Ishikawa (cell line): ENCODE results near the gene CALR.

Source experiments
- CEBPB ChIP-seq: IDR thresholded peaks from 2 replicates; pipeline ENCODE4 v1.6.1; 2012
- CREB1 ChIP-seq: IDR thresholded peaks from 2 replicates; pipeline ENCODE4 v1.6.1; 2012; ENCODE audit warnings: low read depth
- EGR1 ChIP-seq: IDR thresholded peaks from 2 replicates; pipeline ENCODE4 v1.6.1; 2012
- EP300 ChIP-seq: IDR thresholded peaks from 2 replicates; pipeline ENCODE4 v1.6.1; 2012; ENCODE audit warnings: borderline replicate concordance
- FOXM1 ChIP-seq: IDR thresholded peaks from 2 replicates; pipeline ENCODE4 v1.6.1; 2012; ENCODE audit warnings: low read depth, borderline replicate concordance
- MAX ChIP-seq: IDR thresholded peaks from 2 replicates; pipeline ENCODE4 v1.6.1; 2012
- NFIC ChIP-seq: IDR thresholded peaks from 2 replicates; pipeline ENCODE4 v1.6.1; 2012
- RAD21 ChIP-seq: IDR thresholded peaks from 2 replicates; pipeline ENCODE4 v1.6.1; 2012; ENCODE audit warnings: low read depth
- REST ChIP-seq: IDR thresholded peaks from 2 replicates; pipeline ENCODE4 v1.6.1; 2012; ENCODE audit warnings: low read depth, mild to moderate bottlenecking
- TAF1 ChIP-seq: IDR thresholded peaks from 2 replicates; pipeline ENCODE4 v1.6.1; 2012; ENCODE audit warnings: low read depth, mild to moderate bottlenecking
- TCF12 ChIP-seq: IDR thresholded peaks from 2 replicates; pipeline ENCODE4 v1.6.1; 2012; ENCODE audit warnings: low read depth
- TEAD4 ChIP-seq: IDR thresholded peaks from 2 replicates; pipeline ENCODE4 v1.6.1; 2012
- USF1 ChIP-seq: IDR thresholded peaks from 2 replicates; pipeline ENCODE4 v1.6.1; 2012
- YY1 ChIP-seq: IDR thresholded peaks from 2 replicates; pipeline ENCODE4 v1.6.1; 2012; ENCODE audit warnings: low read depth
- ZBTB7A ChIP-seq: IDR thresholded peaks from 2 replicates; pipeline ENCODE4 v1.6.1; 2012; ENCODE audit warnings: low read depth

CALR gene

GRCh38 chr19:12936582-12936981, 1.8 kb upstream of the CALR start:
- TF ChIP-seq RAD21 (no peak), YY1 (no peak), USF1 (no peak), ZBTB7A (no peak)

GRCh38 chr19:12937093-12937926, 1.1 kb upstream of the CALR start:
- TF ChIP-seq USF1: peak; percentile 74
- TF ChIP-seq NFIC: no peak
- TF ChIP-seq CREB1: no peak

GRCh38 chr19:12938779-12939601, 581 bp downstream of the CALR start:
- no peak for TF ChIP-seq NFIC
- 0 out of 2 replicates have a peak, but pooled peaks have one; percentile 2 for TF ChIP-seq ZBTB7A

GRCh38 chr19:12939975-12940423, 1.6 kb downstream of the CALR start:
- TF ChIP-seq ZBTB7A (no peak), RAD21 (no peak), REST (no peak), TCF12 (no peak), EP300 (no peak), CREB1 (no peak)

GRCh38 chr19:12940897-12941296, 2.5 kb downstream of the CALR start:
- no peak for TF ChIP-seq YY1
- no peak for TF ChIP-seq USF1
- no peak for TF ChIP-seq REST
- no peak for TF ChIP-seq NFIC
- TF ChIP-seq ZBTB7A: no peak
- TF ChIP-seq TEAD4: no peak
- TF ChIP-seq MAX: no peak
- no peak for TF ChIP-seq EGR1
- TF ChIP-seq EP300: no peak
- no peak for TF ChIP-seq TCF12
- TF ChIP-seq CEBPB: no peak
- TF ChIP-seq TAF1: no peak
- TF ChIP-seq RAD21: no peak
- TF ChIP-seq CREB1: no peak

GRCh38 chr19:12943437-12944044, 5.1 kb downstream of the CALR start:
- no peak for TF ChIP-seq REST
- TF ChIP-seq CREB1: no peak
- TF ChIP-seq RAD21: no peak
- no peak for TF ChIP-seq EGR1
- TF ChIP-seq EP300: no peak
- TF ChIP-seq TEAD4: no peak
- TF ChIP-seq NFIC: no peak
- no peak for TF ChIP-seq FOXM1
- TF ChIP-seq TAF1: no peak
- no peak for TF ChIP-seq USF1
- TF ChIP-seq TCF12: no peak
- no peak for TF ChIP-seq MAX
- no peak for TF ChIP-seq ZBTB7A
- TF ChIP-seq YY1: no peak
- TF ChIP-seq CEBPB: no peak
